Endodermal cell (in vitro differentiated cells): ENCODE measurements around the gene DNAJA4. TPM values are rescaled to one million over a fixed set of nuclear protein-coding genes. Genes with fewer than 3 reads are reported as not detected.
"Not testable (repeated sequence)": the region's sequence is repeated elsewhere in the genome, so short reads cannot be mapped to it uniquely, and the experiment has no call there.

Experiments used
- DNase-seq: peaks from one replicate; pipeline ENCODE4 v3.0.0-alpha.2; 2017
- H3K27ac ChIP-seq: 2 replicates; pipeline ENCODE4 v1.5.1; 2013; ENCODE audit warnings: mild to moderate bottlenecking, low read depth, low read length, moderate library complexity
- H3K27me3 ChIP-seq: 2 replicates; pipeline ENCODE4 v1.6.1; 2013; ENCODE audit warnings: mild to moderate bottlenecking, low read length, moderate library complexity; ENCODE audit not compliant: insufficient read depth, control insufficient read depth, poor library complexity, severe bottlenecking
- H3K36me3 ChIP-seq: 2 replicates; pipeline ENCODE4 v1.7.0; 2013; ENCODE audit warnings: mild to moderate bottlenecking, low read length, moderate library complexity; ENCODE audit not compliant: control insufficient read depth, insufficient read depth
- H3K4me1 ChIP-seq: one replicate; pipeline ENCODE4 v1.7.0; 2013; ENCODE audit warnings: low read length; ENCODE audit not compliant: control insufficient read depth, insufficient read depth
- H3K4me3 ChIP-seq: 2 replicates; pipeline ENCODE4 v1.5.1; 2013; ENCODE audit warnings: mild to moderate bottlenecking, low read length, moderate library complexity
- H3K9ac ChIP-seq: 2 replicates; pipeline ENCODE4 v1.6.1; 2013; ENCODE audit warnings: mild to moderate bottlenecking, low read length, moderate library complexity; ENCODE audit not compliant: poor library complexity, severe bottlenecking; ENCODE audit errors: extremely low read depth
- H3K9me3 ChIP-seq: 2 replicates; pipeline ENCODE4 v1.6.1; 2013; ENCODE audit warnings: mild to moderate bottlenecking, low read length, moderate library complexity; ENCODE audit not compliant: control insufficient read depth
- H3K27ac Mint-ChIP-seq: 2 replicates; pipeline ENCODE4 v1.8.0; 2020; ENCODE audit warnings: mixed read lengths
- H3K27me3 Mint-ChIP-seq: 2 replicates; pipeline ENCODE4 v1.8.0; 2021; ENCODE audit warnings: mild to moderate bottlenecking, mixed read lengths; ENCODE audit not compliant: insufficient read depth
- H3K36me3 Mint-ChIP-seq: 2 replicates; pipeline ENCODE4 v1.8.0; 2020; ENCODE audit warnings: low read depth, mixed read lengths
- H3K4me1 Mint-ChIP-seq: 2 replicates; pipeline ENCODE4 v1.8.0; 2020; ENCODE audit warnings: mixed read lengths
- H3K4me3 Mint-ChIP-seq: 2 replicates; pipeline ENCODE4 v1.8.0; 2020; ENCODE audit warnings: mild to moderate bottlenecking, moderate library complexity, mixed read lengths
- H3K9me3 Mint-ChIP-seq: 2 replicates; pipeline ENCODE4 v1.8.0; 2020; ENCODE audit warnings: mild to moderate bottlenecking, mixed read lengths
- CTCF ChIP-seq: fragments of 200-600 bp; sonication (generic); conservative IDR thresholded peaks from 2 replicates; pipeline ENCODE4 v1.5.0; 2021; ENCODE audit warnings: antibody characterized with exemption, mild to moderate bottlenecking
- WGBS, 2 experiments: methylation state at CpG; one replicate each; pipeline versions ENCODE4 v1.1.5 to v1.1.7; 2013; ENCODE audit warnings: missing lambda C conversion rate in 2 of 2, mixed read lengths in 1 of 2; ENCODE audit not compliant: insufficient coverage in 1 of 2, insufficient read length in 1 of 2; 5-methylcytosine and 5-hydroxymethylcytosine counted together
- total RNA-seq, 2 donors: library from RNA; stranded (reverse); fragmentation: NEBNext Ultra II Directional in 1 of 2; extraction: Animal tissue kit (Norgen Biotek cat#: 25700) in 1 of 2; gene quantifications; 2 replicates in 1 of 2; 3 replicates in 1 of 2; pipeline ENCODE4 v1.2.1, GENCODE V29; 2021

The DNAJA4 gene
- total RNA-seq, 2 donors from 2014 or later, result 4.9 to 18.5 TPM

- no peak overlapping the region for H3K27ac ChIP-seq
- H3K36me3 ChIP-seq, result no peaks in the 10 kb centered on the region
- Mint-ChIP-seq H3K27me3 (no peaks in the 10 kb centered on the region), H3K4me1 (peaks cover 11% of the 10 kb centered on the region), H3K27ac (peak overlapping the region; percentile 76), H3K9me3 (peaks cover 13% of the 10 kb centered on the region), H3K36me3 (no peaks in the 10 kb centered on the region), H3K4me3 (no peak overlapping the region)
- H3K9ac ChIP-seq, result no peak overlapping the region
- no peaks in the 10 kb centered on the region for H3K27me3 ChIP-seq
- WGBS, 2 experiments, result 66% methylated on average over 6 of the region's 6 CpGs; no CpG with 5 or more reads in 1 of the 2 experiments
- DNase-seq, result peak; percentile 90
- peaks cover 2% of the 10 kb centered on the region for H3K4me1 ChIP-seq
- no peak overlapping the region for H3K4me3 ChIP-seq
- H3K9me3 ChIP-seq, result no peaks in the 10 kb centered on the region
- no peak for TF ChIP-seq CTCF
Observed at GRCh38 chr15:78243491-78243941, 20.8 kb upstream of the DNAJA4 start.

GRCh38 chr15:78244101-78244500, 20.3 kb upstream of the DNAJA4 start:
- no peaks in the 10 kb centered on the region for H3K36me3 ChIP-seq
- H3K36me3 Mint-ChIP-seq, result no peaks in the 10 kb centered on the region
- TF ChIP-seq CTCF, result no peak
- no peak overlapping the region for H3K4me3 ChIP-seq
- peaks cover 2% of the 10 kb centered on the region for H3K4me1 ChIP-seq
- H3K27me3 Mint-ChIP-seq, result no peaks in the 10 kb centered on the region
- DNase-seq, result no peak
- H3K9me3 Mint-ChIP-seq, result peaks cover 13% of the 10 kb centered on the region
- H3K27me3 ChIP-seq, result no peaks in the 10 kb centered on the region
- no peaks in the 10 kb centered on the region for H3K9me3 ChIP-seq
- 87 to 89% methylated on average over 6 of the region's 6 CpGs for WGBS, 2 experiments
- H3K27ac ChIP-seq, result no peak overlapping the region
- H3K4me1 Mint-ChIP-seq, result peaks cover 11% of the 10 kb centered on the region
- no peak overlapping the region for H3K27ac Mint-ChIP-seq
- no peak overlapping the region for H3K9ac ChIP-seq
- H3K4me3 Mint-ChIP-seq, result no peak overlapping the region

- Mint-ChIP-seq H3K27me3 (no peaks in the 10 kb centered on the region), H3K9me3 (peaks cover 13% of the 10 kb centered on the region), H3K27ac (no peak overlapping the region), H3K36me3 (no peaks in the 10 kb centered on the region), H3K4me3 (no peak overlapping the region), H3K4me1 (peaks cover 11% of the 10 kb centered on the region)
- WGBS, 2 experiments, result 64 to 65% methylated on average over 7 of the region's 7 CpGs
- no peak overlapping the region for H3K9ac ChIP-seq
- H3K36me3 ChIP-seq, result no peaks in the 10 kb centered on the region
- peaks cover 2% of the 10 kb centered on the region for H3K4me1 ChIP-seq
- no peak for TF ChIP-seq CTCF
- no peaks in the 10 kb centered on the region for H3K9me3 ChIP-seq
- H3K27ac ChIP-seq, result no peak overlapping the region
- H3K4me3 ChIP-seq, result no peak overlapping the region
- no peak for DNase-seq
- no peaks in the 10 kb centered on the region for H3K27me3 ChIP-seq
Observed at GRCh38 chr15:78244893-78245292, 19.5 kb upstream of the DNAJA4 start.

- not testable (repeated sequence) for H3K9me3 ChIP-seq, H3K4me1 ChIP-seq, H3K4me3 Mint-ChIP-seq, H3K27me3 ChIP-seq, H3K36me3 ChIP-seq, H3K36me3 Mint-ChIP-seq, H3K9ac ChIP-seq, H3K27ac Mint-ChIP-seq, DNase-seq, H3K27ac ChIP-seq, H3K4me3 ChIP-seq, H3K27me3 Mint-ChIP-seq
- Mint-ChIP-seq H3K4me1 (peaks cover 11% of the 10 kb centered on the region), H3K9me3 (peaks cover 13% of the 10 kb centered on the region)
- 84 to 93% methylated on average over 13 of the region's 14 CpGs for WGBS, 2 experiments
Observed at GRCh38 chr15:78245392-78245791, 19.0 kb upstream of the DNAJA4 start.

GRCh38 chr15:78245976-78246620, 18.3 kb upstream of the DNAJA4 start:
- WGBS, 2 experiments, result 94 to 95% methylated on average over 11 to 39 of the region's 39 CpGs
- H3K27me3 Mint-ChIP-seq, H3K27ac Mint-ChIP-seq: not testable (repeated sequence)

More at GRCh38 chr15:78245976-78246620, 18.3 kb upstream of the DNAJA4 start:
- not testable (repeated sequence) for H3K9ac ChIP-seq, H3K36me3 Mint-ChIP-seq, H3K4me1 ChIP-seq, H3K4me3 ChIP-seq, H3K27ac ChIP-seq, H3K9me3 ChIP-seq, H3K36me3 ChIP-seq, DNase-seq, H3K4me3 Mint-ChIP-seq, H3K27me3 ChIP-seq
- peaks cover 13% of the 10 kb centered on the region for H3K9me3 Mint-ChIP-seq
- H3K4me1 Mint-ChIP-seq, result peaks cover 11% of the 10 kb centered on the region
